ENCODE results near the gene STK39. TPM values are rescaled to one million over a fixed set of nuclear protein-coding genes. Genes with fewer than 3 reads are reported as not detected.
A peak's percentile ranks its signal among the peaks of the same experiment; 100 is the strongest.

STK39 gene
- total and polyA plus RNA-seq, 2 of the 4 experiments (the other 2 are of a cell fraction): 11.8 to 16.4 TPM

GRCh38 chr2:168140892-168141291 is 106.5 kb downstream of the STK39 start:
- Histone ChIP-seq H3K18ac (ENCODE audit: low read depth, low read length) (no peak overlapping the region), H4K91ac (ENCODE audit: insufficient read depth, low read depth, low read length) (no peak overlapping the region), H4K5ac (ENCODE audit: low read depth, low read length) (no peak overlapping the region), H2BK120ac (ENCODE audit: low read depth, low read length) (no peak overlapping the region), H3K79me1 (ENCODE audit: low read depth in 1 of 2, low read length in 2 of 2) (peaks cover 6 to 18% of the 10 kb centered on the region in 2 experiments; a peak in 3 of 4 replicates), H3K23ac (ENCODE audit: low read depth, low read length) (no peak overlapping the region), H2AFZ (replicated peaks; ENCODE audit: low read length, poor library complexity) (no peak overlapping the region), H3K4me1 (ENCODE audit: control insufficient read depth, insufficient read depth, low read length) (no peaks in the 10 kb centered on the region), H3K9me3 (ENCODE audit: control insufficient read depth, insufficient read depth, low read length) (no peaks in the 10 kb centered on the region), H3K4me3 (ENCODE audit: insufficient read depth, low read depth, low read length) (no peak overlapping the region), H4K20me1 (ENCODE audit: insufficient read depth, low read length) (no peaks in the 10 kb centered on the region), H2AK5ac (ENCODE audit: low read depth, low read length) (no peak overlapping the region), H2AK9ac (replicated peaks; ENCODE audit: low read depth, low read length, poor library complexity) (no peak overlapping the region), H3K36me3 (ENCODE audit: control insufficient read depth, insufficient read depth, low read length) (peaks cover 10% of the 10 kb centered on the region), H2BK5ac (ENCODE audit: low read depth, low read length, poor library complexity, severe bottlenecking) (no peak overlapping the region), H2BK20ac (ENCODE audit: low read depth, low read length) (no peak overlapping the region), H3K27me3 (ENCODE audit: control insufficient read depth, insufficient read depth, low read length) (no peaks in the 10 kb centered on the region), H3K56ac (ENCODE audit: extremely low read depth, insufficient read depth, low read length) (no peak overlapping the region), H4K8ac (ENCODE audit: low read depth in 2 of 2, low read length in 2 of 2) (no peak overlapping the region), H3K4me2 (ENCODE audit: low read depth, low read length) (no peak overlapping the region), H3K9ac (ENCODE audit: low read depth, low read length) (no peak overlapping the region), H3K9me1 (ENCODE audit: insufficient read depth, low read length) (peaks cover 4% of the 10 kb centered on the region), H3K4ac (ENCODE audit: low read depth, low read length) (no peak overlapping the region), H3K27ac (ENCODE audit: insufficient read depth, low read length) (no peak overlapping the region), H2BK15ac (ENCODE audit: low read depth, low read length) (no peak overlapping the region), H3K14ac (replicated peaks; ENCODE audit: low read depth, low read length) (no peak overlapping the region)
- POLR2A ChIA-PET (ENCODE audit: unreplicated experiment): no interaction called here
- no TSS peak for BruUV-seq (replicated peaks)
- DNase-seq (no peak), ATAC-seq (ENCODE audit: low read depth) (no peak)
- CTCF ChIA-PET: no interaction called here
- no CpG with 5 or more reads among the region's 5 CpGs for WGBS, 2 experiments (ENCODE audit: extremely low coverage in 2 of 2, insufficient read length in 1 of 2)
- dilution Hi-C loops (cut with HindIII; ENCODE audit: low sequenced_read_pairs, unreplicated experiment): no loop called here
- in situ Hi-C loops (cut with MboI; ENCODE audit: low sequenced_read_pairs): loop anchor here (25.0 kb wide), 1 partner anchor 746 kb away; the partner anchor contains the start of gene SPC25
- intact Hi-C loops (cut with micrococcal nuclease): no loop called here
- TF ChIP-seq MAFK (IDR thresholded peaks at IDR 0.05; ENCODE audit: low read depth, low read length) (peak; percentile 98), RFX5 (IDR thresholded peaks at IDR 0.05; ENCODE audit: low read depth, low read length) (no peak)
